ENCODE measurements around the gene IQGAP2. TPM values are rescaled to one million over a fixed set of nuclear protein-coding genes. Genes with fewer than 3 reads are reported as not detected.
A peak's percentile ranks its signal among the peaks of the same experiment; 100 is the strongest.

Gene IQGAP2
- total and polyA plus RNA-seq, 3 experiments from 2014 or later, result 51.4 to 70.5 (median 62.5) TPM

- H3K36me3 Mint-ChIP-seq, result peaks cover 0 to 73% (median 17%) of the 10 kb centered on the region in 3 donors
- peaks cover 0 to 3% of the 10 kb centered on the region in 2 donors for H3K27me3 Mint-ChIP-seq
- H3K27ac Mint-ChIP-seq, result peak overlapping the region in 2 of 8 donors; percentile 46 to 58
- POLR2A ChIA-PET, result no interaction called here
- no peaks in the 10 kb centered on the region for H3K9me3 ChIP-seq (ENCODE audit: low read length)
- no peak overlapping the region for H3K27ac ChIP-seq (ENCODE audit: low read depth, low read length)
- no peaks in the 10 kb centered on the region for H3K9me3 Mint-ChIP-seq
- no peak overlapping the region for H3K4me3 ChIP-seq (ENCODE audit: low read length)
- no peak overlapping the region for H3K4me3 Mint-ChIP-seq
- no peaks in the 10 kb centered on the region for H3K27me3 ChIP-seq (ENCODE audit: insufficient read depth, low read length, poor library complexity, severe bottlenecking)
- peaks cover 15% of the 10 kb centered on the region for H3K36me3 ChIP-seq (ENCODE audit: insufficient read depth, low read length)
- CTCF ChIA-PET, result interaction anchor here (0.8 kb wide), 1 partner anchor 10 kb away, joined by 3 read pairs; no protein-coding TSS in a partner anchor
- peaks cover 38 to 74% (median 73%) of the 10 kb centered on the region in 3 donors for H3K4me1 Mint-ChIP-seq
- H3K4me1 ChIP-seq (ENCODE audit: insufficient read depth, low read length), result peaks cover 5% of the 10 kb centered on the region
- DNase-seq, result no peak
Observed at GRCh38 chr5:76560952-76561891, 158.1 kb downstream of the IQGAP2 start.

DNA sequence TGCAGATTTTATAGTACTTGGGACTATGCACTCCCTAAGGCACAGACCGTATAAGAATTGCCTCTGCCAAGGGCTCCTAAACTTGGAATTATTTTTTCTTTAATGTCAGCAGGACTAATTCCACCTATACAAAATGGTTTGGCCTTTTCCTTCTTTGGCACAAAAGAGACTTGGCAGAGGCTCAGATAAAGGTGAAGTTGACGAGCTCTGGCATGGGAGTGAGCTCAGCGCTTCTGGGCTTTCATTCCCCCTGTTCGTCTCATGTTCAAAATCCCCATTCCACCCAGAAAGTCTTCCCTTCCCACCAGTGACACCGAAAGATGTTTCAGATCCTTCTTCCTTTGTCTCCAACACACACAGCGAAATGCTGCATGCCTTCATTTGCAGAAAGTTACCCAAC is 158.9 kb downstream of the IQGAP2 start:
- peaks cover 15% of the 10 kb centered on the region for H3K36me3 ChIP-seq (ENCODE audit: insufficient read depth, low read length)
- peaks cover 36 to 74% (median 72%) of the 10 kb centered on the region in 3 donors for H3K4me1 Mint-ChIP-seq

GRCh38 chr5:76565009-76565408 is 161.9 kb downstream of the IQGAP2 start:
- CTCF ChIA-PET, result interaction anchor here (0.9 to 1.3 kb wide), 2 partner anchors 20 to 227 kb away, joined by 3 to 5 read pairs; no protein-coding TSS in a partner anchor
- peaks cover 0 to 2% of the 10 kb centered on the region in 2 donors for H3K27me3 Mint-ChIP-seq
- peak overlapping the region in 3 of 8 donors; percentile 3 to 61 (median 22) for H3K27ac Mint-ChIP-seq

More for the DNA sequence above, 158.9 kb downstream of the IQGAP2 start:
- H3K4me3 Mint-ChIP-seq, result no peak overlapping the region
- Histone ChIP-seq H3K4me1 (ENCODE audit: insufficient read depth, low read length) (no peaks in the 10 kb centered on the region), H3K27me3 (ENCODE audit: insufficient read depth, low read length, poor library complexity, severe bottlenecking) (no peaks in the 10 kb centered on the region), H3K27ac (ENCODE audit: low read depth, low read length) (no peak overlapping the region), H3K9me3 (ENCODE audit: low read length) (no peaks in the 10 kb centered on the region), H3K4me3 (ENCODE audit: low read length) (no peak overlapping the region)
- H3K27me3 Mint-ChIP-seq, result peaks cover 0 to 4% of the 10 kb centered on the region in 2 donors
- peaks cover 0 to 74% (median 22%) of the 10 kb centered on the region in 3 donors for H3K36me3 Mint-ChIP-seq
- DNase-seq, result no peak
- ChIA-PET CTCF (interaction anchor here (0.8 kb wide), 1 partner anchor 9 kb away, joined by 3 read pairs; no protein-coding TSS in a partner anchor), POLR2A (no interaction called here)
- peak overlapping the region in 3 of 8 donors; percentile 58 to 78 (median 68) for H3K27ac Mint-ChIP-seq
- no peaks in the 10 kb centered on the region for H3K9me3 Mint-ChIP-seq

GRCh38 chr5:76570153-76570552 is 167.1 kb downstream of the IQGAP2 start:
- no peak overlapping the region for H3K27ac ChIP-seq (ENCODE audit: low read depth, low read length)
- H3K36me3 ChIP-seq (ENCODE audit: insufficient read depth, low read length), result peaks cover 5% of the 10 kb centered on the region
- H3K9me3 ChIP-seq (ENCODE audit: low read length), result no peaks in the 10 kb centered on the region
- ChIA-PET CTCF (no interaction called here), POLR2A (no interaction called here)
- H3K4me3 Mint-ChIP-seq, result no peak overlapping the region
- no peak for DNase-seq
- no peaks in the 10 kb centered on the region for H3K4me1 ChIP-seq (ENCODE audit: insufficient read depth, low read length)
- peaks cover 0 to 67% (median 13%) of the 10 kb centered on the region in 3 donors for H3K36me3 Mint-ChIP-seq
- H3K27ac Mint-ChIP-seq, result peak overlapping the region in 3 of 8 donors; percentile 1 to 57 (median 35)
- peaks cover 36 to 59% (median 42%) of the 10 kb centered on the region in 3 donors for H3K4me1 Mint-ChIP-seq
- H3K4me3 ChIP-seq (ENCODE audit: low read length), result no peak overlapping the region
- no peaks in the 10 kb centered on the region for H3K27me3 ChIP-seq (ENCODE audit: insufficient read depth, low read length, poor library complexity, severe bottlenecking)
- H3K27me3 Mint-ChIP-seq, result peaks cover 0 to 2% of the 10 kb centered on the region in 2 donors
- H3K9me3 Mint-ChIP-seq, result no peaks in the 10 kb centered on the region

More at GRCh38 chr5:76565009-76565408, 161.9 kb downstream of the IQGAP2 start:
- H3K36me3 ChIP-seq (ENCODE audit: insufficient read depth, low read length), result peaks cover 15% of the 10 kb centered on the region
- no peak overlapping the region for H3K4me3 ChIP-seq (ENCODE audit: low read length)
- H3K4me1 Mint-ChIP-seq, result peaks cover 38 to 72% (median 66%) of the 10 kb centered on the region in 3 donors
- H3K36me3 Mint-ChIP-seq, result peaks cover 0 to 66% (median 17%) of the 10 kb centered on the region in 3 donors
- no peak for DNase-seq
- no peaks in the 10 kb centered on the region for H3K9me3 ChIP-seq (ENCODE audit: low read length)
- H3K27me3 ChIP-seq (ENCODE audit: insufficient read depth, low read length, poor library complexity, severe bottlenecking), result no peaks in the 10 kb centered on the region
- H3K4me1 ChIP-seq (ENCODE audit: insufficient read depth, low read length), result no peaks in the 10 kb centered on the region
- no peak overlapping the region for H3K27ac ChIP-seq (ENCODE audit: low read depth, low read length)
- H3K4me3 Mint-ChIP-seq, result no peak overlapping the region
- POLR2A ChIA-PET, result no interaction called here
- no peaks in the 10 kb centered on the region for H3K9me3 Mint-ChIP-seq

DNA sequence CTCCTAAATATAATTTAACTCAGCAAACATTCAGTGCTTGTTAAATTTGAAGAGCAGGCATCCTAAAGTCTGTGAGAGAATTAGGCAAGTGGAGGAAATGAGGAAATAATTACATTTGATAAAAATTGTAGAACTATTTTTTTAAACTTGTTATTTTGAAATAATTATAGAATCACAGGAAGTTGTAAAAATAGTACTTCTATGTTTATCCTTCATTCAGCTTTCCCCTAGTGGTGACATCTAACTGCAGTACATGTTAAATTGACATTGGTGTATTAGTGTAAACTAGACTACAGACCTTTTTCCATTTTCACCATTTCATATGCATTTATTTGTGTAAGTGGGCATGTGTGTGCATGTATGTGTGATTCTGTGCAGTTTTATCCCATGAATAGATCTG is 168.5 kb downstream of the IQGAP2 start:
- H3K4me1 Mint-ChIP-seq, result peaks cover 28 to 50% (median 37%) of the 10 kb centered on the region in 3 donors
- no peaks in the 10 kb centered on the region for H3K27me3 ChIP-seq (ENCODE audit: insufficient read depth, low read length, poor library complexity, severe bottlenecking)
- H3K4me3 ChIP-seq (ENCODE audit: low read length), result no peak overlapping the region
- DNase-seq, result no peak
- ChIA-PET CTCF (interaction anchor here (0.7 to 1.4 kb wide), 6 partner anchors 10 to 168 kb away, joined by 3 to 7 read pairs (median 3); partner anchors contain the start of gene IQGAP2), POLR2A (interaction anchor here (0.6 kb wide), 1 partner anchor 60 kb away, joined by 3 read pairs; no protein-coding TSS in a partner anchor)
- H3K4me3 Mint-ChIP-seq, result no peak overlapping the region
- H3K4me1 ChIP-seq (ENCODE audit: insufficient read depth, low read length), result no peaks in the 10 kb centered on the region
- H3K27me3 Mint-ChIP-seq, result peaks cover 0 to under 1% of the 10 kb centered on the region in 2 donors
- no peaks in the 10 kb centered on the region for H3K36me3 ChIP-seq (ENCODE audit: insufficient read depth, low read length)
- no peak overlapping the region for H3K27ac ChIP-seq (ENCODE audit: low read depth, low read length)
- peak overlapping the region in 2 of 8 donors; percentile 6 to 37 for H3K27ac Mint-ChIP-seq
- no peaks in the 10 kb centered on the region for H3K9me3 ChIP-seq (ENCODE audit: low read length)
- no peaks in the 10 kb centered on the region for H3K9me3 Mint-ChIP-seq
- H3K36me3 Mint-ChIP-seq, result peaks cover 0 to 61% (median 6%) of the 10 kb centered on the region in 3 donors

DNA sequence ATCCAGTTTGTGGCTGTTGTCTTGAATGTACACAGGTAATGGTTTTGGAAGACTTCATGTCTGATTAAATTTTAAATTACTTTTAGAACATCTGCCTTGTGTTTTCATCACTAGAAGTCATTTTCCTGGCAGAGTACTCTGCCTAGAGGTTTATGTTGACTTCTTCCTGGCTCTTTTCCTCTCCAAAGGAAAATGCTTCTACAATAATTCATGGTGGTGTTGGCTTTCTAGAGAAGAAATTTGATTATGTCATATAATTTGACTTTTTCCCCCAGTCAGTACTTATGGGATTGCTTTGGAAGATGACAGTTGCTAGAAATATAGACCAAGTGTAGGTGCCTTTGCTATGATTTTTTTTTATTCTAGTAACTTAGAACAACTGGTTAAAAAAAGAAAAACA is 173.4 kb downstream of the IQGAP2 start:
- H3K36me3 ChIP-seq (ENCODE audit: insufficient read depth, low read length), result no peaks in the 10 kb centered on the region
- ChIA-PET CTCF (interaction anchor here (2.4 kb wide), 1 partner anchor 29 kb away, joined by 8 read pairs; no protein-coding TSS in a partner anchor), POLR2A (no interaction called here)
- H3K36me3 Mint-ChIP-seq, result peaks cover 0 to 64% (median 7%) of the 10 kb centered on the region in 3 donors
- peaks cover 19 to 42% (median 35%) of the 10 kb centered on the region in 3 donors for H3K4me1 Mint-ChIP-seq
- no peak overlapping the region for H3K4me3 Mint-ChIP-seq
- H3K27me3 Mint-ChIP-seq, result no peaks in the 10 kb centered on the region
- H3K9me3 Mint-ChIP-seq, result no peaks in the 10 kb centered on the region
- no peak for DNase-seq
- H3K27ac ChIP-seq (ENCODE audit: low read depth, low read length), result no peak overlapping the region
- peak overlapping the region in 2 of 8 donors; percentile 2 to 6 for H3K27ac Mint-ChIP-seq
- H3K4me3 ChIP-seq (ENCODE audit: low read length), result no peak overlapping the region
- peaks cover 7% of the 10 kb centered on the region for H3K4me1 ChIP-seq (ENCODE audit: insufficient read depth, low read length)
- H3K27me3 ChIP-seq (ENCODE audit: insufficient read depth, low read length, poor library complexity, severe bottlenecking), result no peaks in the 10 kb centered on the region
- H3K9me3 ChIP-seq (ENCODE audit: low read length), result no peaks in the 10 kb centered on the region

DNA sequence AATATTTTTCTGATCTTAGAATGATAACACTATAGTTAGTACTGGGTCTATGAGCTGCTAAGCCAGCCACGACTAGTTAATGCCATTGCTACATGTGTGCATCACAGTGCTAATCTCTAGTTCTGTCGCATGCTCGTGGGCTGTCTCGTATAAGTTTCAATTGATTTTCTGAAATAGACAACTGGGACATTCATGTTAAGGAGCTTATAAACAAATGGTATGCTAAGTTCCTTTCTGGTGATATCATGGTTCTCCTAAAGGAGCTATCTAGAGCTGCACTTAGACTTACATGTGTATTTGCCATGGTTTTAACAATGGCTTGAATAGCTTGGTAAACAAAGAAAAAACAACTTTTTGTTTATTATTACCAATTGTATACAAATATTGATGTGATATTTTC is 173.9 kb downstream of the IQGAP2 start:
- H3K4me3 ChIP-seq (ENCODE audit: low read length), result no peak overlapping the region
- Mint-ChIP-seq H3K4me3 (no peak overlapping the region), H3K9me3 (no peaks in the 10 kb centered on the region), H3K27ac (peak overlapping the region in 2 of 8 donors; percentile 17 to 60), H3K27me3 (no peaks in the 10 kb centered on the region), H3K36me3 (peaks cover 0 to 63% (median 3%) of the 10 kb centered on the region in 3 donors), H3K4me1 (peaks cover 21 to 42% (median 35%) of the 10 kb centered on the region in 3 donors)
- H3K27ac ChIP-seq (ENCODE audit: low read depth, low read length), result no peak overlapping the region
- no peaks in the 10 kb centered on the region for H3K27me3 ChIP-seq (ENCODE audit: insufficient read depth, low read length, poor library complexity, severe bottlenecking)
- ChIA-PET CTCF (interaction anchor here (0.7 to 2.4 kb wide), 2 partner anchors 30 to 173 kb away, joined by 3 to 8 read pairs; no protein-coding TSS in a partner anchor), POLR2A (interaction anchor here (0.6 kb wide), 1 partner anchor 1153 kb away, joined by 5 read pairs; no protein-coding TSS in a partner anchor)
- H3K36me3 ChIP-seq (ENCODE audit: insufficient read depth, low read length), result no peaks in the 10 kb centered on the region
- DNase-seq, result no peak
- peaks cover 7% of the 10 kb centered on the region for H3K4me1 ChIP-seq (ENCODE audit: insufficient read depth, low read length)
- H3K9me3 ChIP-seq (ENCODE audit: low read length), result no peaks in the 10 kb centered on the region
